GM19043 (cell line): ENCODE data around the gene CNGB1.
A peak's percentile ranks its signal among the peaks of the same experiment; 100 is the strongest.
"Not testable (repeated sequence)": the region's sequence is repeated elsewhere in the genome, so short reads cannot be mapped to it uniquely, and the experiment has no call there.

Experiments
- ATAC-seq: cut with Tn5 transposase; IDR thresholded peaks from one replicate; pipeline ENCODE4 v1.9.1; 2021; ENCODE audit warnings: low read depth; ENCODE audit not compliant: unreplicated experiment

The CNGB1 gene

DNA sequence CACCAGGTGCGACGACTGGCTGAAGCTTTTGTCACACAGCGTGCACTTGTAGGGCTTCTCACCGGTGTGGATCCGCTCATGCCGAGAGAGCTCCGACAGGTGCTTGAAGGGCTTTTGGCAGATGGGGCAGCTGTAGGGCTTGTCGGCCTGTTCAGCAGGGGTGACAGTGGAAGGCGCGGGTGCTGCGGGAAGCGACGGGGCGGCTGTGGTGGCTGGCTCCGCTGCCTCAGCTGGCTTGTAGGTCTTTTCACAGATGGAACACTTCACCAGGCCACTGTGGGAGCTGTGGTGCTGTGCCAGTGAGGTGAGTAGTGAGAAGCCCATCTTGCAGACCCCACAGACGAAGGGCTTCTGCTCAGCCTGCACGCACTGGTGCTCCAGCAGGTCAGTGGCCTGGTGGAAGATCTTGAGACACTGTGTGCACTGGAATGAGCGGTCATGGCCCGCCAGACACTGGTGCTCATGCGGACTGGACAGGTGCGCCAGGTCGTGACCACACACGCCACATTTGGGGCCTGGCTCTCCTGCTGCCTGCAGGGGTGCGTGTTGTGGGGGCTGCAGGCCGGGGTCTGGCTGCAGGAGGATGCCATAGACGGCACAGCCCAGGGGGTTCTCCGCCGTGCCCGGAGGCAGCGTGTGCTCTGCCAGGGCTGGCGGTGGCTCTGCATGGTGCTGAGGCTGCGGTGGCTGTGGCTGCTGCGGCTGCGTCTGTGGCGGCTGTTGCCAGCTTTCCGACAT, 26.8 kb upstream of the CNGB1 start:
- ATAC-seq = no peak

DNA sequence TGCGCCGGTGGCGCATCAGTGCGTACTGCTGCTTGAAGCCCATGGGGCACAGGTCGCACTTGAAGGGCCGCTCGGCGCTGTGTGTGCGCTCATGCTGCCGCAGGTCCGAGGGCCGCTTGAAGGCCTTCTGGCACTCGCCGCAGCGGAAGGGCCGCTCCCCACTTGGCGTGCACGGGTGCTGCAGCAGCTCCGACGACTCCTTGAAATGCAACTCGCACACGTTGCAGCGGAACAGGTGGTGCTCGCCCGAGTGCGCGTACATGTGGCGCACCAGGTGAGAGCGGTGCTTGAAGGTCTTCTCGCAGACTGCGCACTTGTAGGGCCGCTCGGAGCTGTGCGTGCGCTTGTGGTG, 26.2 kb upstream of the CNGB1 start:
- no peak for ATAC-seq

DNA sequence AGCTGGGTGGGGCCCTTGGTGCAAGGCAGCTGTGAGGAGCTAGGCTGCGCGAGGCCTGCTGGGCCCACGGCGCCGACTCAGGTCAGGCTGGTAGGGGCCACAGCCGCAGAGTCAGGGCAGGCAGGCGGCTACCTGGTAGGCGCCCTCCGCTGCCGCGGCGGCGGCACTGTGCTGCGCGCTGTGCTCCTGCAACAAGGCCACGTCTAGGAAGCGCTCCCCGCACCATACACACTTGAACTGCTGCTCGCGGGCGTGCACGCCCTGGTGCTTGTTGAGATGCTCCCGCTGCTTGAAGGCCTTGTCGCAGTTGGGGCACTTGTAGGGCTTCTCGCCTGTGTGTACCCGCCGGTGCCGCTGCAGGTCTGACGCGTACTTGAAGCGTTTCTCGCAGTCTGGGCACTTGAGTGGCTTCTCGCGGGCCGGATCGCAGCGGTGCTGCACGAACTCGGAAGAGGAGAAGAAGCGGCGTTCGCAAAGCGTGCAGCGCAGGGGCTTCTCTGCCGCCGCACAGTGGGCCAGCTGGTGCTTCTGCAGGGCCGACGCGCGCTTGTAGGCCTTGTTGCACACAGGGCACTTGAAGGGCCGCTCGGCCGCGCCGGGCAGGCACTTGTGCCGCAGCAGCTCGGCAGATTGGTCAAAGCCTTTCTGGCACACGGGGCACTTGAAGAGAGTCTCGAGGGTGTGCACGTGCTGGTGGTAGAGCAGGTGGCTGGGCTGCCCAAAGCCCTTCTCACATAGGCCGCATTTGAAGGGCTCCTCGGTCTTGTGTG, 25.7 kb upstream of the CNGB1 start:
- ATAC-seq = no peak

DNA sequence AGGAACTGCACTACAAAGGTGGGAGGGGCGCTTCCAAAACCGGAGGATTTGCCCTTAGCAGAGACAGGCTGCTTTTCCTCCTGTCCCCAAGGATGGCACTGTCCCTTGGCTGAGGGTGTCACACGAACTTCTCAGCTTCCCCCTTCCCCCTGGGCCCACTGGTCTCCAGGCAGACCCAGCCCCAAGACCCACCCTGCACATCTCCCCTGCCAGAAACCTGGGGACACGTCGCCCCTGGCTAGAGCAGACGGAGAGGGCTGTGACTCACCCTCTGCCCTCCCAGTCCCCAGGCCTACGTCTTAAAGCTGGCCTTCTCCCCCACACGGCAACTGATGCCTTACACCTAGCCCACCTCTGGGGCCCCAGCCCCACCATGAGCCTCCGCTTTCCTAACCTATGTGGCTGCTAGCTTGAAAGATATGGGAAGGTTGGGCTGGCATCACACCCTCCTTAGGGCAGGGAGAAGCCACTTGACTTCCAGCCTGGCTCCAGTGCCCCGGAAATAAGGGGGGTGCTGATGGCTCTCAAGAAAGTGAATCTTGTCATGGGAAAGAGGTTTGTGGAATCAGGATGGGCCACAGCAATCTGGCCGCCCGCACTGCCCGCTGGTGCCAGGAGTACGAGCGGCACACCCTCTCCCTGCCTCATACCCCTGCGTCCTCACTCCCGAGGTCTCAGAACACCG, 24.9 kb upstream of the CNGB1 start:
- ATAC-seq = no peak

DNA sequence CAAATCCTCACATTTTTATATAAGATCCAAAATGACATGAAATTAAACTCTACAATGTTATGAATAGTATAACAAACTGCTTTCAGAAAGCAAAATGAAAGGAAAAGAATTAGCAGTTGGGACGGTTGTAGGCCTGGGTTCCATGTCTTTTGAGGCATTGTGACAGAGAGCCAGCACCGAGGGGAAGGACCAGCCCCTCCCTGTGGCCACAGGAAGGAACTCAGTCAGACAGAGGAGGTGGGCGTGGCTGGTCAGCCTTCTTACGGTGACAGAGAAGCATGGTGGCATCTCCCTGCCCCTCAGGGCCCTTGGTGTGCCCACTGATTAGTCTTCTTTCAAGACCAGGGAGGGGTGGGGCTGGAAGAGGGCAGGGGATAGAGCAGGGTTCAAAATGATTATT, 23.9 kb upstream of the CNGB1 start:
- peak; percentile 64 for ATAC-seq

DNA sequence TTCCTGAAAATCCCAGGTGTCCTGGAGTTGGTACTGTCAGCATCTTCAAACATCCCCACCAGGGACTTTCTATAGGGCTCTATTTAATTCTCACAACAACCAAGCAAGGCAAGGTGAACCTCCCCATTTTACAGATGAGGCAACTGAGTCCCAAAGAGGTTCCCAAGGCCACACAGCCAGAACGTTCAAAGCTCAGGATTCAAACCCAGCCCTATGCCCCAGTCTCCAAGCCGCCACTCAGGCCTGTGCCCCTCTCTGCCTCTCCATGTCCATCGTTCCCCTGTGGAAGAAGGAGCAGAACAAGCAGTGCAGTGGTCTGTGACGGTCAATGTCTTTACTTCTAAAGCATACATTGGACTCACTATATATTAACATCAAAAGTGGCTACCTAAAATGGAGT, 23.4 kb upstream of the CNGB1 start:
- no peak for ATAC-seq

DNA sequence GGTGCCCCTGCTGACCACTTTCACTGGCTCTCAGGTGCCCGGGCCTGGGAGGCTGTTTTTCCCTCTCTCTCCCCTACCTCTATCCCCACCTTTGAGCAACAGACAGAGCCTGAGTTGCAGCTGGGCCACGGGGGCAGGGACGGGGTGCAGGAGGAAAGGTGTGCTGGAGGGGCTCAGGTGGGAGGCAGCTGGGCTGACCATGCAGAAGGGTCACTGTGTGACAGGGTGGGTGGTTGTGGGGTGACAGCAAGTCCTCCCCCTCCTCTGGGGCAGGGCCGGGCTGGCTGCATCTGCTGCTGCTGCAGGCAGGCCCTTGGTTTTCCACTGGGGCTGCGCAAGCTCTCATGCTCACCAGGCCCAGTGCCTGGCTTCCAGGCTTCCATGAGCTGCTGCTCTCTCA, 23.0 kb upstream of the CNGB1 start:
- no peak for ATAC-seq

DNA sequence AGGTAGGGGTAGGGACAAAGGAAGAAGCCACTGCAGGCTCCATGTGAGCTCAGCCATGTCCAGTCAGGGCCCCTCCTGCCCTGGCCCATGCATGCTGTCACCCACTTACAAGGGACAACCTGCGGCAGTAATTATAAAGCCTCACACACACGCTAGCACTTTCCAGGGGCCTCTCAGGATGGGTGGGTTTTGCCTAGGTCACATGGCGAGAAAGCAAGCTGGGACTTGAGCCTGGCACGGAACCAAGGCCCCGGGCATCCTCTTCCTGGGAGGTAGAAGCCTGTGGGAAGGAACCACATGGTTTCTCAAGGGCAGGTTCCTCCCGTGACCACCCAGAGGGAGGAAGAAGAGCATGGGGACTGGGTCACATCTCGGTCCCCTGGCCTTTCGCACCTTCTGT, 22.5 kb upstream of the CNGB1 start:
- ATAC-seq = no peak

DNA sequence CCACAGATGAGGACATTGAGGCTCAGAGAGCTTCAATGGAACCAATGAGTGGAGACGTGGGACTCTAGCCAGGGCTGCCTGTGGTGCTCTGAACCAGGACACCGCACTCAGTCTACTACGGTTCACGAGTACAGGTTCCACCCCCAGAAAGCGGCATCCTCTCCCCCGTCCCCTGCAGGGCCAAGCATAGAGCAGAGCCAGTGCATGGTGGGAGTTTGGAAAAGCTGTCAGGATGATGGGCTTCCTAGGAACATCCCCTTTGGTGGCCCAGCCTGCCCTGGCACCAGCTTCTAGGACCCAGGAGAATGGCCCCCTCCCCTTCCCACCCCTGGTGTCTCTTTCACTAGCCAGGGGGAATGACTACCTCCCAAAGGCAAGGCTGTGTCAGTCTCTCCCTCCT, 21.2 kb upstream of the CNGB1 start:
- no peak for ATAC-seq

DNA sequence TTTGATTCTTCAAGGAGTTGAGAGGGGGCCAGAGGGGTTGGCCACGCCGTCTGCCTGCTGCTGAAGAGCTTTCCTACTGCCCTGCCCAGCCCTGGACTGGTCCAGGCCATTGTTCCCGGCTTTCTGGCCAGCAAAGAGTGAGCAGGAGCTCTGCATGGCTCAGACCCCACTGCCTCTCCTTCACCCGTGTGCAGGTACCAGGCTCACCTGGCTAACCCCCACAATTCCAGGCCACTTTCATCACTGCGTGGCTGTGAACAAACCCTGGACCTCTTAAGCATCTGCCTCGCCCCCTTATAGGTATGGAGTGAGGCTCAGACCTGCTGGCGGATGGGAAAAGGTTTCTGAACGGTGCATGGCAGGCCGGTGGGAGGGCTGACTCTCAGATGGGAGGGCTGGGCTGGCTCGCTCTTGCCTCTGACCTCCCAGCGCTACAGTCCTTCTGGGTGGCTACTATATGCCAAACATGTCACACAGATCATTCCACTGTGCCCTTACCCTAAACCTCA, 20.7 kb upstream of the CNGB1 start:
- ATAC-seq = no peak

DNA sequence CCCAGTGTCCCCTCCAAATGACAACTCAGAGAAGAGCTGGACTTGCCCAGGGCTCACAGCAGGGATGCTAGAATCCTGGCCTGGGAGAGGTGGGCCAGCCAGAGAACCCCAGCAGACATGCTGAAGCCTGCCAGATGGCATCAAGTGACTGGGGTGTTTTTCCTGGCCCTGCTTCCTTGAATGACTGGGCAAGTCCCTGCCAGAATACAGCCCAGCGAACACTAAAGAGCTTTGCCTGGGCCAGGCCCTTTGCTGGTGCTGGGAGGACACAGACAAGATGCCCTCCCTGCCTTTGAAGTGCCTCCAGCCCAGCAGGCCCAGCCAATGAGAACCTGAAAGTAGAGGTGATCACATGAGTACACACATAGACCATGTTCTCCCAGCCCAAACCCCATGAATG, 18.0 kb upstream of the CNGB1 start:
- ATAC-seq = no peak

DNA sequence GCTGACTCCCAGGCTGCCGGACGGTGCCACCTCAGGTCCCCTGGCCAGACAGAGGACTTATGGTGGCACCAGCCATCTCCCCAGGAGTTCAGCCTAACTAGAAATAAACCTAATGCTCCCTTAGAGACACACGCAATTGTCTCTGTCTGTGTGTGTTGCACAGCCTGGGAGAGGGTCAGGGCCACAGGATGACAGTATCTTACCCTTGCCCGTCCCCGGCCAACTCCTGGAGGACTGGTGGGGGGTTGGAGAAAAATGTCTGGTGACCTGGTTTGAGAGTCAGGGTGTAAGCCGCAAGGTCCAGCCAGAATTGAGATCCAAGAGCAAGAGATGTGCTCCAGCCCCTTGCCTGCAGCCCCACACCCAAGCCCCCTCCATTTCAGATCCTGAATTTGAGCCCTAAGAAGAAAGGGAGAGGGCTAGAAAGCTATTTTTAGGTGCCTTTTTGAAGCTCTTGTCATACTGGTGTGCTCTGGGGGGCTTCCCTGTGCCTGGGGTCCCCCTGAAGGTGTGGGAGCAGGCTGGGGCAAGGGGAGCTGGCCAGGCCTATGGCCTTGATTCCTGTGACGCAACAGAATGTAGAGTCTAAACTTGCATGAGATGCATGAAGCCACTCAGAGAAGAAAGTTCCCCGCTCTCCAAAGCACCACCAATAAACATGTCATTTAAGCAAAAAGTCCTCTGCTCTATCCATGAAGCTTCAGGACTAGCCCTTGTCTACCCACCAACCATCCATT, 16.7 kb upstream of the CNGB1 start:
- no peak for ATAC-seq

DNA sequence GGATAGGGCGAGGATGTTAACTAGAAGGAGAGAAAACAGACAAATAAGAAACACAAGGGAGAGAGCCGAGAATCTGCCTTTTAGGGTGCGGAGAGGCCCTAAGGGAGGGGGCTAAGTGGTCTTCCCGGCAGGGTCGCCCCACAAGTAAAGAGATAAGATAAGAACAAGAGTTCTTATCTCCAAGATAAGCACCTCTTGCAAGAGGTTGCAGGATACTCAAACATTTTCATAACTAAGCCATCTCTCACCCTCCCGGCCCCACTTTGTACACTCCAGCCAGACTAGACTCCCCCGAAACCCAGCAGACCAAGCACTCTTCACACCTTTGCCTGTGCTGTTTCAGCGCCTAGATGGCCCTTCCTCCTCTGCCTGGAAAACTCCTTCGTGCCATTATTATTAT, 15.3 kb upstream of the CNGB1 start:
- ATAC-seq = no peak

DNA sequence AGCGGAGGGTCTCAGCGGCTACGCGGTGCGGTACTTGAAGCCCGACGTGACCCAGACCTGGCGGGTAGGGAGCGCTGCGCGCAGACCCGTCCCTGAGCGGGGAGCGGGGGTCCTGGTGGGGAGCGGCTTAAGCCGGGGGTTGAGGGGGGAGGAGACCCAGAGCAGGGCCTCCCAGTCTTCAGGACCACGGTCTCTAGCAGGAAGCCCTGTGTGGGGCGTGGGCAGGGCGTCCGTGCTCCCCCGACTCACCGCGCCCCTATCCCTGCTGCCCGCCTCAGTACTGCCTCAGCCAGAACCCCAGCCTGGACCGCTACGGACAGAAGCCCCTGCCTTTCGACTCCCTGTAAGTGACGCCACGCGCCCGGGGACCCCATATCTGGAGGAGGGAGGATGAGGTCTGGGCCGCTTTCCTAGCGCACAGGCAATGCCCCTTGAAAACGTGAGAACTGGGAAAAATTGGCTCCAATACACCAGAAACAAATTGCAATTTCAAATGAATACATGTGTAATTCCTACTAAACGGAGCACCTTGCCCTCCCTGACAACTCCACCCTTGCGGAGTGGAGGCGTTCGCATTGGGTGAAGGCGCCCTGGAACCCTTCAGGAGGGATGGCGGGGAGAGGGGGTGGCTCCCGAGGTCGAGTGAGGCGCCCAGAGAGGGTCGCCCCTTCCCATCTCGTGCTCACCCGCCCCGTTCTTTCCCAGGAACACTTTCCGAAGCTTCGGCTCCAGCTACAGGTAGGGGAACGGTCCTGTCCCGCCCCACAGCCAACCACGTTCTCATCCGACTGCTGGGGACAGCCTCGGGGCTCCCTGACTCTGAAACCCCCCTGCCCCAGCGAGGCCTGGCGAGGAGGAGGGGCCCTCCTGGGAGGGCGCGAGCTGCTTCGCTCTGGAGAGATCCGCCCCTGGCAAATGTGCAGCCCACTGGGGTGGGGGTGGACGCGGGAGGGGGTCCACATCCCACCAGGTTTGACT, 14.6 kb upstream of the CNGB1 start:
- ATAC-seq = no peak

DNA sequence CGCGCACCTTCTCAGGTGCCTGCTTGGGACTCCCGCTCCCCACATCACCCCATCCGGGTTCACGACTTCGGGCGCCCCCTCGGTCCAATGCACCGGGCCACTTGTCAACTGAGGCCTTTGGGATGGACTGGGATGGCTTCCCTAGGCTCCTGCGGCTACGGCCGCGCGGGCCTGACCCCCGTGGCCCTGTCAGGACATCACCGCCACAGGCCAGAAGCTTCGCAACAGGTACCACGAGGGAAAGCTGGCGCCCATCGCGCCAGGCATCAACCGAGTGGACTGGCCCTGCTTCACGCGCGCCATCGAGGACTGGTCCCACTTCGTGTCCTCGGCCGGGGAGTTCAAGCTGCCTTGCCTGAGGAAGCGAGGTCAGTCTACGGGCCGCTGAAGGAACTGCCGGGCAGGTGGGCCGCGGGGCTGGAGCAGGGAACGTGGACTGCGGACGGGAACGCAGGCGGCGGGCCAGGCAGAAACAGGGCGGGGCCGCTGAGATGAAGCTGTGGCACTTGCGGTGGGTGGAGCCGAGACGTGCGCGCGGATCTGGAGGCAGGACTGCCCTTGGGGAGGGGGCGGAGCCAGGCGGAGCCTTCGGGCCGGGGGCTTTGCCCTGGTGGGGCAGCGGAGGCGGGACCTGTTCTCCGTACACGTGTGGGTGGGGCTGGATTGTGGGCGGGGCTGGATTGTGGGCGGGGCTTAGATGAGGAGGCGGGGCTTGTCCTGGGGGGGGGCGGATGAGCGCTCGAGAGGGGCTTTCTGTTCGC, 13.7 kb upstream of the CNGB1 start:
- peak; percentile 81 for ATAC-seq

DNA sequence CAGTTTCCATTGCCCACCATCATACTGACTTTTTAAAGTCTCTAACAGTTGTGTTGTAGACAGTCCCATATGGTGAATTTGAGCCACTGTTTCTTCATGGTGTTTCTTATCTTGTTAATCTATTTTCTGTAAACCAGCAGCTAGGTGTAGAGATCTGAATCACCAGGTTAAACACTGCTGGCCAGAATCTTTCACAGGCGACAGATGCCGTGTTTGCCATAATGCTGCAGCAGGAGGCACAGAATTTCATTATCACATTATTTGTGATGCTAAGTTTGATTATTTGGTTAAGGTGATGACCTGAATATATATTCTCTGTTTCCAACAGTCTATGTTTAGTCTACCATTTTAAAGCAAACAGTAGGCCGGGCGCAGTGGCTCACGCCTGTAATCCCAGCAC, 11.5 kb upstream of the CNGB1 start:
- ATAC-seq = no peak

DNA sequence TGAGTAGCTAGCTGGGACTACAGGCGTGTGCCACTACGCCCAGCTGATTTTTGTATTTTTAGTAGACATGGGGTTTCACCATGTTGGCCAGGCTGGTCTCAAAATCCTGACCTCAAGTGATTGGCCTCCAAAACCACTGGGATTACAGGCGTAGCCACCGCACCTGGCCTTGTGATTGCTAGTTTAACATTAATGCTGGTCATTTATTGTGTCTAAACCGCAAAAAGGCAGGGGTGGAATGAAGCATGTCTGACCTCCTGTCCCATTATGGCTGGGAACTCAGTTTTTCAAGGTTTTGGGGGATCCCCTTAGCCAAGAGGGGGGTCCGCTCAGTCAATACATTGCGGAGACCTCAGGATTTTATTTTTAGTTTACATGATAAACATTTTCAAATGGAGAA, 10.7 kb upstream of the CNGB1 start:
- no peak for ATAC-seq

DNA sequence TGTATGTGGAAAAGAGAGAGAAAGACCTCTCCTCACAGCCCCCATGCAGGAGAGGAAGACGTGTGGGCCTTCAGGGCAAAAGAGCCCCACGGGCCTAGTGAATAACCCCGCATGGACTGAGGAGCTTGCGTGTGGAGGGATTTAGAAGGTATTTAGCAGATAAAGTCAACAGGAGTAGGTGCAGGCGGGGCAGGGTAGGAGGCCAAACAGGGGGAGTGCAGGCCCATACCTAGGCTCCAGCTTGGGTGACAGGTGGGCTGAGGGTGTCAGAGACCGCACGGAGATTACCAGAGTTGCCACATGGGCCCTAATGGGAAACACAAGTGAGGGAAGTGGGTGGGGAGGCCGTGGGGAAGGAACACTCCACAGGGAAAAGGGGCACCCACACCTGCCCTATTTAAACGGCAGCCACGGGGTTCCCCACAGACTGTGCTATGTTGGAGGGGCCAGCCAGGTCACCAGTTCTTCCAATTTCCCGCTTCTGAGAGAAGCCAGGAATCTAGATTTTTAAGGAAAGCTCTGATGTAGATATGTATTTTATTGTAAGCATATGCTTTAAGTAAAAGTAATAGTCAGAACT, 8.2 kb upstream of the CNGB1 start:
- no peak for ATAC-seq

DNA sequence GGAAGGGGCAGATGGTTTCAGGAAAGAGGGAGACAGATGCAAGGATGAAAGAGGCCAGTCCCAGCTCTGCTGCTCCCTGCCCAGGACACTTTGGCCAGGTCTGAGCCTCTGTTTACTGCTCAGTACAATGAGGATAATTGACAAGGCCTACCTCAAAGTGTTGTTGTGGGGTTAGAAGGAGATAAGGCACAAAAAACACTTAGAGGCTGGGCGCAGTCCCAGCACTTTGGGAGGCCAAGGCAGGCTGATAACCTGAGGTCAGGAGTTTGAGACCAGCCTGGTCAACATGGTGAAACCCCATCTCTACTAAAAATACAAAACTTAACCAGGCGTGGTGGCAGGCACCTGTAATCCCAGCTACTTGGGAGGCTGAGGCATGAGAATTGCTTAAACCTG, 7.1 kb upstream of the CNGB1 start:
- not testable (repeated sequence) for ATAC-seq
